ENCODE results near the gene C1QA.

Gene C1QA

DNA sequence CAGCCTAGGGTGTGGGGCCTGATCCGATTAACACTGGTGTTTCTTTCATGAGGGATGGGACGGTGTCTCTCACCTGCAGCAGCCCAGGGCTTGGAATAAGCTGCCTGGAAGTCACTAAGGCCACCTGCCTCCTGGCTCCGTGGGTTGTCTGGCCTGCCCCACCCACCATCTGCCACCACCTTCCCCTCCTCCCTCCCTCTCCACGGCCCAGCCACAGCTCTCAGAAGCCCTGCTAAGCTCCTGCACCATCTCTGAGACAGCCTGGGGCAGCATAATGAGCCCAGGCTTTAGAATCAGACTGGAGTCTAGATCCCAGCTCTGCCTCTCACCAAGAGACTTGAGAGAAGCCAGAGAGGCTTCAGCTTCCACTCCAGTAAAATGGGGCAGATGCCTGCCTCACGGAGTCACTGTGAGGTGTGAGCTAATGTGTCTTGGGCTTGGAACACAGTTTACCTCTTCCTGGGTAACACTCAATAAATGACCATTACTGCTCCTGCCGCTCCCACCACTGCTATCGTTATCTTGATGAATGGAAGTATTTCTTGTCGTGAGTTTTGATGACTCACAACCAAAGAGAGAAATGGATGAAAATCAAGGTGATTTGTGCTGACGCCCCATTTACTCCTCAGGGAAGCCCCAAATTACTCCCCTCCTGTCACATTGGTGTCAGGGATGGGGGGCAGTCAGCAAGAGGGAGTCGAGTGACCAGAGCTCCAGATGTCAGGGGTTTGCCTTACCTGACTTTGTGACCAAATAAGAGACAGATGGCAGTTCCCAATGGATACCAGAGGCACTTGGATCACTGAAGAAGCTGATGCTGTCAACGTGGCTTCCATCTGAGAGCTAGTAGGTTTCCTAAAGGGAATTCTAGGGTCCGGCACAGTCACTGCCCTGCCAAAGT is 23.5 kb upstream of the C1QA start:
- DNase-seq (ENCODE audit: low read depth): no peak

DNA sequence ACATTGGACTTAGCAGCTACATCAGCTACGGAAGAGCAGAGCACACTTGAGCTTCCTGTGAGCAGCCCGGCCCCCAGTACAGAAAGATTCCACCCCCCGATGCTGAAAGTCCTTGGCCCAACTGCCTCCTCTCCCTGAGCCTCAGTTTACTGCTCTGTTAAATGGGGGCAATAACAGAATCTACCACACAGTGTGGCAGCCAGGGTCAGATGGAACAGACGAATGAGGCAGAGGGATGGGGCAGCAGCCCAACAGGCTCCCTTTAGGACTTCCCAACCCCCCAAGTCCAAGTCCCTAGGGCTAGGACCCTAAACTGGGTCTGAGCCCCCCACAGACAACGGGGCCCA is 22.9 kb upstream of the C1QA start:
- no peak for DNase-seq (ENCODE audit: low read depth)

GRCh38 chr1:22613951-22614350 is 22.5 kb upstream of the C1QA start:
- DNase-seq (ENCODE audit: low read depth): no peak

DNA sequence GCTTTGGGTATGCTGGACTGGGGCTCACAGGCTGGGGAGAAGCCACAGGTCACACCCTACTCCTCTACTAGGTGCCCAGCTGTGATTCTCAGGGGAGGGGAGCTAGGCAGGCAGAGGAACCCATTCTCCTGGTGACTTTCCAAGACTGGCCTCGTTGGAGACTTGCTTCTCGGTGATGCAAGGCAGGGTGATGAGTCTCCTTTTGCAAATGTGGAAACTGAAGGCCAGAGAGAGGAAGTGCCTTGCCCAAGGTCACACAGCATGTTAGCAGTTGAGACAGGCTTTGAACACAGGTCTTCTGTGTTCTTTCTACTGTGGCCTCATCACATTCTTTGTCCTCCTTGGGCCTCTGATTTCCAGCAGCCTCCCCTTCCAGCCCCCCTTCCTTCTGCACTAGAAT is 20.5 kb upstream of the C1QA start:
- no peak for DNase-seq (ENCODE audit: low read depth)

- no peak for DNase-seq (ENCODE audit: low read depth)
Observed at GRCh38 chr1:22616571-22616970, 19.9 kb upstream of the C1QA start.

DNA sequence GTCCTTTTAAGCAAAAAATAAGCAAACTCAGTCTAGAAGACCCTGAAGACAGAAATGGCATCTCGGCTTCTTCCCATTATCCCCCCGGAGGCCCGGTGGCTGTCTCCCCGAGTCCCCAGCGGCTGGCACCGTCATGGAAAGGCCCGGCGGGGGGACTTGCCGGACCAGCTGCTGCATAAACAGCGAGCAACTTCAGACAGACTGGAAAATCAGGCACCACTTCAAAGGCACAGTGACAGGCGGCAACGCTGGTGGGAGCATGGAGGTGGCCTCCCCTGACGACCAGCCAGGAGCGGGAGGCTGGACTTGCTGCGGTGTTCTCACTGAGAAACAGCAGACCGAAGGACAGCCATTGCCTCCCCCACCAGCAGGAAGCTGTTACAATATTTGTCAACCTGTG is 18.4 kb upstream of the C1QA start:
- DNase-seq (ENCODE audit: low read depth): no peak

DNA sequence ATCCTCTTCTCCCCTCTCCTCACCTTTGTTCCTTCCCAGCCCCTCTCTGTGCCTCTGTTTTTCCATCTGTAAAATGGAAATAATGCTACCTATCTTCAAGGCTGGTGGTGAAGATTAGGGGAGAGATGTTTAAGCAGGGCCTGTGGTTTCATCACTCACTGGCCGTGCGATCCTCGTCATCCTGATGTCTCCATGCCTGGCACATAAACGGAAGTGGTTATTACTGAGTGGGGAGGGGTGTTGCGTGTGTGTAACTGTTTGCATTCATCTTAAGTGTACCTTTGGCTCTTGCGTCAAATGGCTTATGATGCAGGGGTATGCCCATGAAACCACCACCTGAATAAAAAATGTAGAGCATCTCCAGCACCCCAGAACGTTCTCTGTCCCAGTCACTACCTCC is 17.2 kb upstream of the C1QA start:
- DNase-seq (ENCODE audit: low read depth): no peak

DNA sequence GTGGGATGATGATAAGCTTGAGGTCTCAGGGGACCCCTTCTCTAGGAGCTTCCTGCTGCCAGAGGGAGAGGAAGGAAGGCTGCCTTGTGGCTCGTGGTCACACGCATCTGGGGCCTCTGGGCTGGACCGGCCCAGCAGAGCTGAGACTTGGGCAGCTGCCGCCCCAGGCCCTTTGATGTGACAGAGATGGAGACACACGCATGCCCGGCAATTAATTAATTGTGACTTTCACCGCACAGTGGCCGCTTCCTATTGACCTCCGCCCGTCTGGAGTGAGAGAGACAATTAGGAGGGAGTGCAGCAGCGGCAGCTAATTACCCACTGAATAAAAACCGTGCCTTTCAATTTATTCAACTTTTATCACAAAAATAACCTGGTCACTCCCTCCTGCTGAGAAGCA is 16.6 kb upstream of the C1QA start:
- DNase-seq (ENCODE audit: low read depth): no peak

- DNase-seq (ENCODE audit: low read depth): no peak
Observed at GRCh38 chr1:22621761-22622160, 14.7 kb upstream of the C1QA start.

- DNase-seq (ENCODE audit: low read depth): no peak
Observed at GRCh38 chr1:22625262-22625925, 11.0 kb upstream of the C1QA start.

DNA sequence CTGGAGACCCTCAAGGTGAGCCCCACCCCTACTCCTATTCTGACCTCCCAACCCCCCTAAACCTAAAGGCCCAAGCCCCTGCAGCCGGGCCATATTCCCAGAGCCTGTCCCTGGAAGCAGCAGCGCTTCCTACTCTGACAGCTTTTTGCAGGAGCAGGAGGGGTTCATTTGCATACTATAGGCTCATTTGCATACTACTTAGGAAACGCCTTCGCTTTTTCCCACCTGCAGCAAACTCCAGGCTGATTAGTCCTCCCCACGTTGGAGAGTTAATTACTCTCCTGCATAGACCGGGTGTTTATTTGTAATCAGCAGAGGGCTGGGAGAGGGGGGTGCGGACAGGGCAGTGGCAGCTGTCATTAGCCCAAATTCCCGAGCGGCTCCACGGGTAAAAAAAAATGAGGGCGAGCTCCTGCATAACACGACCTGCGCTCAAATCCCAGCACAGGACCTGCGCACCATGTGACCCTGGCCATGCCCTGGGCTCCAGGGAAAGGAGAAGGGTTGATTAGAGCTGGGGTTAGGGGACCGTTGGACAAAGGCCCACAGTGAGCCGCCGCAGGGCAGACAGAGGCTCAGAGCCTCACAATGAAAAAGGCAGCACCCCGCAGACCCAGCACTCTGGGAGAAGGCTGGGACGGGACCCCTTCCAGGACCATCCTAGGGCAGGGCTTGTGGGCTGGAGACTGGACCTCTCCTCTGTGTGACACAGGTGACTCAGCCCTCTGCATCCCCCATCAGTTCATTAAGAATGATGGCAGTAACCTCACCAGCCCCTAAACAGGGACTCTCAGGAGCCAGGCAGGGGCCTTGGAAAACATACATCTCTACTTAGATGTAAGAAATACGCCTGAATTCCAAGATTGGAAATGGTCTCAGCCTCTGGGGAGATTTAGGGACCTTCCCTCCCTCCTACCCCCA is 9.9 kb upstream of the C1QA start:
- DNase-seq (ENCODE audit: low read depth): no peak

GRCh38 chr1:22627331-22627730 is 9.1 kb upstream of the C1QA start:
- DNase-seq (ENCODE audit: low read depth): no peak

GRCh38 chr1:22628698-22629444 is 7.6 kb upstream of the C1QA start:
- DNase-seq (ENCODE audit: low read depth): no peak

GRCh38 chr1:22629886-22630285 is 6.5 kb upstream of the C1QA start:
- DNase-seq (ENCODE audit: low read depth): no peak

- no peak for DNase-seq (ENCODE audit: low read depth)
Observed at GRCh38 chr1:22633697-22634463, 2.5 kb upstream of the C1QA start.

DNA sequence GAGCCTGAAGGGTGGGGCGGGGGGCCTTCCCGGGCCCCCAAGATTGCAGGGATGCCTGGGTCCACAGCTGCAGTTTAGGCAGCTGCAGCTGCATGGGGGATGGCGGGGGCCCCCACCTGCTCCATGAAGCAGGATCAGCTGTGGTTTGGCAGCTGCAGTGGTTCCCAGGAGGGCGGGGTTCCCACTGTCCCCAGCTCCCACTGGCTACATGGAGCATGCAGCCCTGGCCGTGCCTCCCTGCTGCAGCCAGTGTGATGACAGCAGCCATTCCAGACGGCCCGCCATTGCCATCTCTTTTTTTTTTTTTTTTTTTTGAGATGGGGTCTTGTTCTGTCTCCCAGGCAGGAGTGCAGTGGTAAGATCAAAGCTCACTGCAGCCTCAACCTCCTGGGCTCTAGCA is 992 bp upstream of the C1QA start:
- DNase-seq (ENCODE audit: low read depth): no peak

DNA sequence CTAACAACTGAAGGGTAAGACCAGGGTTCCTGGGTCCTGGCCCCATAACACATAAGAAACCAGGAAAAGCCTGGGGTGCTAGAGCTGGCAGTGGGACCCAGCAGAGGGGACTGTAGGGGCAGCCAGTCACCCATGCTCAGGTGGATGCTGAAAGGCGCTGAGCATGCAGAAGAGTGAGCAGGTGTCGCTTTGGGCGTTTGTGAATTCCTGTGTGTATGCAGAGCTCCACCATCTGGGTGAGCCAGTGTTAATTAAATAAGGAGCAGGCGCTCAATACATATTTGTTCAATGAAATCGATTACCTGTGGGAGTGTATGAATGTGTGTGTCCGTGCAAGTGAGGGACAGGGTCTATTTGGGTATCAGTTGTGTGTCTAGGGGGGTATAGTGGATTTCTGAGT is 499 bp downstream of the C1QA start:
- no peak for DNase-seq (ENCODE audit: low read depth)

DNA sequence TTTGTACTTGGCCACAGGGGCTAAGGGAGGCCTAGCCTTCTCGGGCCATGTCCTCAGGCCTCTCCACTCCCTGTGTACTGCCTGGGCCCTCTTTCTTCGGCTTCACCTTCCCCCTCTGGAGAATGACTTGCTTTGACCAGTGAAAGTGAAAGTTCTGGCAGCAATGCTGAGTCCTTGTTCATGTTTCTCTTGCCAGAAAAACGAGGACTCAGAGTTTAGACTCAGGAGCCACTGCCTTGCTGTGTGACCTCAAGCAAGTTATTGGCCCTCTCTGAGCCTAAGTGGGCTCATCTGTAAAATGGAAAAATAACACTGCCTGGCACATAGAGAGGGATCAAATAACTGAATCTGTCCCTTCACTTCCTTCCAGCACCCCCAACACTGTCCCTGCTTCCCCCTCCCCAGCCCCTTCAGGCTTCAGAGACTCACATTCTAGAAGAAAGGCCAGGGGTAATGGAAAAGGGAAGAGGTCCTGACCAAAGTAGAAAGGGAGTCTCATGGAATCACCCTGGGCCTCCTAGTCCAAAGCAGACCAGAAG is 1.5 kb downstream of the C1QA start:
- DNase-seq (ENCODE audit: low read depth): no peak

DNA sequence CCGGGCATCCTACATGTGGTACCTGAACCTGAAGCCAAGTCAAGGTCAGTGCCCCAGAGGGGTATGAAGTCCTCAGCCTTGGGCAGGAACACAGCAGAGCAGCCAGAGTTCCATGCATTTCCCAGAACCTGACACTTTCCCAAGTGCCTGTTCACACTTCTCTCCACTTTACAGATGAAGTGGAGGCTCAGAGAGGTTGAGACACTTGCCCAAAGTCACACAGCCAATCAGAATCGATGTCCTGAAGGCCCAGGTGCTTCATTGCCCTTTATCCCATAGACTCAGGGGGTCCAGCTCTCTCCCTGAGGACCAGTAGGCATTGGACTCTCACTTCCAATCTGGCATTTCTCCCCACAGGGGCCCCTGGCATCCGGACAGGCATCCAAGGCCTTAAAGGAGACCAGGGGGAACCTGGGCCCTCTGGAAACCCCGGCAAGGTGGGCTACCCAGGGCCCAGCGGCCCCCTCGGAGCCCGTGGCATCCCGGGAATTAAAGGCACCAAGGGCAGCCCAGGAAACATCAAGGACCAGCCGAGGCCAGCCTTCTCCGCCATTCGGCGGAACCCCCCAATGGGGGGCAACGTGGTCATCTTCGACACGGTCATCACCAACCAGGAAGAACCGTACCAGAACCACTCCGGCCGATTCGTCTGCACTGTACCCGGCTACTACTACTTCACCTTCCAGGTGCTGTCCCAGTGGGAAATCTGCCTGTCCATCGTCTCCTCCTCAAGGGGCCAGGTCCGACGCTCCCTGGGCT is 2.2 kb downstream of the C1QA start:
- DNase-seq (ENCODE audit: low read depth): no peak

DNA sequence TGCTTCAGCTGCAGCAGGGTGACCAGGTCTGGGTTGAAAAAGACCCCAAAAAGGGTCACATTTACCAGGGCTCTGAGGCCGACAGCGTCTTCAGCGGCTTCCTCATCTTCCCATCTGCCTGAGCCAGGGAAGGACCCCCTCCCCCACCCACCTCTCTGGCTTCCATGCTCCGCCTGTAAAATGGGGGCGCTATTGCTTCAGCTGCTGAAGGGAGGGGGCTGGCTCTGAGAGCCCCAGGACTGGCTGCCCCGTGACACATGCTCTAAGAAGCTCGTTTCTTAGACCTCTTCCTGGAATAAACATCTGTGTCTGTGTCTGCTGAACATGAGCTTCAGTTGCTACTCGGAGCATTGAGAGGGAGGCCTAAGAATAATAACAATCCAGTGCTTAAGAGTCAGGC is 2.9 kb downstream of the C1QA start:
- peak; percentile 8 for DNase-seq (ENCODE audit: low read depth)

All from fibroblast of gingiva (primary cell).